SK-N-SH (cell line): Measurements from ENCODE around the gene NUP50. TPM values are rescaled to one million over a fixed set of nuclear protein-coding genes. Genes with fewer than 3 reads are reported as not detected.

Experiments
- CTCF ChIA-PET: fragments of 300-600, 350-600 bp; formaldehyde crosslinking; extraction: SDS; loops from one replicate; lab custom pipeline; 2021; lab: Yijun Ruan, JAX
- POLR2A ChIA-PET: fragments of 350-600 bp; sonication (Branson Sonifier 250); formaldehyde crosslinking; extraction: SDS; loops from one replicate; lab custom pipeline; 2020; ENCODE audit warnings: antibody characterized with exemption, inconsistent platforms; lab: Yijun Ruan, JAX
- DNase-seq: peaks from one replicate; pipeline ENCODE4 v3.0.0; 2012
- H2AFZ ChIP-seq: fragments of 200-600 bp; sonication (generic); 2 replicates; pipeline ENCODE4 v1.8.1; 2016; ENCODE audit warnings: antibody characterized with exemption, mild to moderate bottlenecking, low read depth
- H3F3A ChIP-seq: fragments of 200-600 bp; sonication (generic); replicated peaks from 2 replicates; pipeline ENCODE3; 2016; ENCODE audit warnings: antibody characterized with exemption, mild to moderate bottlenecking; ENCODE audit not compliant: insufficient read depth
- H3K27ac ChIP-seq, 2 experiments: fragments of 200-500 bp in 1 of 2; fragments of 200-600 bp in 1 of 2; sonication (Bioruptor generic) in 1 of 2; sonication (generic), shearing (Covaris generic) in 1 of 2; 2 replicates each; pipeline versions ENCODE4 v1.5.1 to v1.6.1; 2014 to 2016; ENCODE audit warnings: low read depth in 2 of 2, inconsistent platforms in 1 of 2, low read length in 1 of 2, mild to moderate bottlenecking in 1 of 2, mixed read lengths in 1 of 2
- H3K27me3 ChIP-seq: fragments of 200-600 bp; sonication (generic), shearing (Covaris generic); 2 replicates; pipeline ENCODE4 v1.6.1; 2016; ENCODE audit warnings: mixed run types; ENCODE audit not compliant: insufficient read depth
- H3K36me3 ChIP-seq, 2 experiments: fragments of 200-500 bp in 1 of 2; fragments of 200-600 bp in 1 of 2; sonication (Bioruptor generic) in 1 of 2; sonication (generic) in 1 of 2; replicated peaks in 1 of 2; 2 replicates each; pipeline versions ENCODE3 to v1.5.1; 2014 to 2016; ENCODE audit warnings: low read length in 1 of 2, mild to moderate bottlenecking in 1 of 2; ENCODE audit not compliant: insufficient read depth in 2 of 2, control insufficient read depth in 1 of 2
- H3K4me1 ChIP-seq, 2 experiments: fragments of 200-500 bp in 1 of 2; fragments of 200-600 bp in 1 of 2; sonication (Bioruptor generic) in 1 of 2; sonication (generic), shearing (Covaris generic) in 1 of 2; 2 replicates each; pipeline versions ENCODE4 v1.5.1 to v1.6.1; 2014 to 2016; ENCODE audit warnings: low read depth in 1 of 2, low read length in 1 of 2, mixed run types in 1 of 2; ENCODE audit not compliant: insufficient read depth in 2 of 2, control insufficient read depth in 1 of 2
- H3K4me2 ChIP-seq: fragments of 200-600 bp; sonication (generic), shearing (Covaris generic); 2 replicates; pipeline ENCODE4 v1.6.1; 2017; ENCODE audit warnings: mixed run types
- H3K4me3 ChIP-seq, 2 experiments: fragments of 200-500 bp in 1 of 2; fragments of 200-600 bp in 1 of 2; sonication (Bioruptor generic) in 1 of 2; sonication (generic), shearing (Covaris generic) in 1 of 2; 2 replicates each; pipeline versions ENCODE4 v1.5.1 to v1.8.1; 2014 to 2016; ENCODE audit warnings: low read depth in 2 of 2, inconsistent platforms in 1 of 2, low read length in 1 of 2, mild to moderate bottlenecking in 1 of 2, mixed read lengths in 1 of 2, moderate library complexity in 1 of 2
- H3K79me2 ChIP-seq: fragments of 200-600 bp; sonication (generic); 2 replicates; pipeline ENCODE4 v1.8.1; 2017; ENCODE audit warnings: mild to moderate bottlenecking; ENCODE audit not compliant: insufficient read depth
- H3K9ac ChIP-seq: fragments of 200-600 bp; sonication (generic); 2 replicates; pipeline ENCODE4 v1.6.1; 2017; ENCODE audit warnings: mixed run types
- H3K9me2 ChIP-seq: fragments of 200-600 bp; sonication (generic); 2 replicates; pipeline ENCODE4 v1.6.1; 2017; ENCODE audit warnings: mixed run types
- H3K9me3 ChIP-seq: fragments of 200-600 bp; sonication (generic); 2 replicates; pipeline ENCODE4 v1.6.1; 2017; ENCODE audit warnings: mixed run types, mild to moderate bottlenecking, moderate library complexity
- H4K20me1 ChIP-seq: fragments of 200-600 bp; sonication (generic); 2 replicates; pipeline ENCODE4 v1.6.1; 2017; ENCODE audit warnings: mild to moderate bottlenecking, mixed run types; ENCODE audit not compliant: insufficient read depth
- CHD2 ChIP-seq: fragments of 150-350 bp; IDR thresholded peaks from 2 replicates; pipeline ENCODE4 v1.6.1; 2018; ENCODE audit warnings: low read length; ENCODE audit not compliant: partially characterized antibody
- ELF1 ChIP-seq: IDR thresholded peaks from 2 replicates; pipeline ENCODE4 v1.4.0; 2012
- EP300 ChIP-seq, 2 experiments: IDR thresholded peaks; 2 replicates each; pipeline versions ENCODE4 v1.4.0 to v1.6.1; 2012; ENCODE audit warnings: borderline replicate concordance in 1 of 2, low read depth in 1 of 2, low read length in 1 of 2
- EZH2phosphoT487 ChIP-seq: fragments of 200-600 bp; sonication (generic); IDR thresholded peaks from 2 replicates; pipeline ENCODE4 v1.6.1; 2017; ENCODE audit warnings: low read depth, mixed run types, mild to moderate bottlenecking, antibody characterized with exemption, moderate library complexity, borderline replicate concordance
- FOSL2 ChIP-seq: IDR thresholded peaks from 2 replicates; pipeline ENCODE4 v1.4.0; 2012; ENCODE audit warnings: low read depth, mild to moderate bottlenecking, moderate library complexity, borderline replicate concordance
- FOXJ3 ChIP-seq: sonication (generic); formaldehyde crosslinking; IDR thresholded peaks from 2 replicates; pipeline ENCODE4 v1.5.1; 2020; ENCODE audit warnings: mild to moderate bottlenecking, missing genetic modification reagents
- FOXM1 ChIP-seq: IDR thresholded peaks from 2 replicates; pipeline ENCODE4 v1.4.0; 2012; ENCODE audit warnings: low read depth, mild to moderate bottlenecking
- GABPA ChIP-seq: IDR thresholded peaks from 2 replicates; pipeline ENCODE4 v1.4.0; 2012; ENCODE audit warnings: low read depth, mild to moderate bottlenecking
- JUND ChIP-seq: IDR thresholded peaks from 2 replicates; pipeline ENCODE4 v1.4.0; 2012
- MAX ChIP-seq: IDR thresholded peaks from 2 replicates; pipeline ENCODE4 v1.4.0; 2012; ENCODE audit warnings: low read depth
- MEF2A ChIP-seq: IDR thresholded peaks from 2 replicates; pipeline ENCODE4 v1.4.0; 2012; ENCODE audit warnings: low read depth, borderline replicate concordance
- MXI1 ChIP-seq: IDR thresholded peaks from 2 replicates; pipeline ENCODE4 v1.6.1; 2012; ENCODE audit warnings: mild to moderate bottlenecking, low read depth, low read length, improper control_type of control experiment
- NFIC ChIP-seq: IDR thresholded peaks from 2 replicates; pipeline ENCODE4 v1.4.0; 2012; ENCODE audit warnings: borderline replicate concordance
- PBX3 ChIP-seq: IDR thresholded peaks from 2 replicates; pipeline ENCODE4; 2012
- POLR2AphosphoS5 ChIP-seq: IDR thresholded peaks from 2 replicates; pipeline ENCODE4 v1.6.1; 2012; ENCODE audit warnings: low read depth, low read length
- RCOR1 ChIP-seq: fragments of 150-350 bp; IDR thresholded peaks from 2 replicates; pipeline ENCODE4 v1.6.1; 2017; ENCODE audit warnings: antibody characterized with exemption, low read length
- REST ChIP-seq: IDR thresholded peaks from 2 replicates; pipeline ENCODE4 v1.6.1; 2012; ENCODE audit warnings: mild to moderate bottlenecking, low read depth, low read length, moderate library complexity
- SIN3A ChIP-seq: IDR thresholded peaks from 2 replicates; pipeline ENCODE4 v1.6.1; 2012; ENCODE audit warnings: low read depth, mild to moderate bottlenecking, low read length, moderate library complexity, borderline replicate concordance
- TAF1 ChIP-seq: IDR thresholded peaks from 2 replicates; pipeline ENCODE4 v1.6.1; 2012; ENCODE audit warnings: low read depth, mild to moderate bottlenecking, low read length, moderate library complexity, borderline replicate concordance
- TCF12 ChIP-seq: IDR thresholded peaks from 2 replicates; pipeline ENCODE4 v1.4.0; 2012
- USF2 ChIP-seq: fragments of 150-350 bp; IDR thresholded peaks from 2 replicates; pipeline ENCODE4 v1.6.1; 2017; ENCODE audit warnings: antibody characterized with exemption, low read length, low read depth, borderline replicate concordance
- YY1 ChIP-seq: IDR thresholded peaks from 2 replicates; pipeline ENCODE4 v1.4.0; 2012; ENCODE audit warnings: low read depth, mild to moderate bottlenecking
- WGBS: methylation state at CpG from one replicate; pipeline ENCODE4 v1.1.6; 2017; ENCODE audit warnings: low lambda C conversion rate; 5-methylcytosine and 5-hydroxymethylcytosine counted together
- polyA plus RNA-seq, 3 experiments: library from polyadenylated mRNA; depleted of rRNA; stranded (reverse); fragments of >200 nt; gene quantifications; 2 replicates each; pipeline ENCODE4 v1.2.3, GENCODE V29; 2012

NUP50 gene
- polyA plus RNA-seq, 1 of the 3 experiments (the other 2 are of a cell fraction): 4.7 TPM

- WGBS: 50% methylated on average over 2 of the region's 2 CpGs
- Histone ChIP-seq H3K36me3 (peaks cover 10 to 19% of the 10 kb centered on the region in 2 experiments), H3K9me2 (no peaks in the 10 kb centered on the region), H2AFZ (no peak overlapping the region), H3K27me3 (no peaks in the 10 kb centered on the region), H3K9me3 (no peaks in the 10 kb centered on the region), H3F3A (no peaks in the 10 kb centered on the region), H3K79me2 (0 out of 2 replicates have a peak, but pooled peaks cover 5% of the 10 kb centered on the region), H3K4me1 (peaks cover 0 to 3% of the 10 kb centered on the region in 2 experiments; a peak in 2 of 4 replicates), H3K4me2 (no peak overlapping the region), H4K20me1 (no peaks in the 10 kb centered on the region), H3K9ac (no peak overlapping the region), H3K4me3 (no peak overlapping the region), H3K27ac (no peak overlapping the region)
- TF ChIP-seq ELF1: no peak
- no peak for TF ChIP-seq EP300 (IDR thresholded peaks at IDR 0.05; ENCODE audit: borderline replicate concordance in 1 of 2, low read depth in 1 of 2, low read length in 1 of 2)
- no peak for TF ChIP-seq JUND
- no peak for TF ChIP-seq RCOR1
- no peak for TF ChIP-seq YY1
- TF ChIP-seq FOSL2: no peak
- no peak for TF ChIP-seq TAF1
- no peak for TF ChIP-seq USF2
- CTCF ChIA-PET: interaction anchor here (1.0 to 1.4 kb wide), 2 partner anchors 10 to 14 kb away, joined by 5 read pairs; partner anchors contain the start of gene NUP50
- no peak for DNase-seq
- POLR2A ChIA-PET: no interaction called here
Observed at GRCh38 chr22:45150139-45150538, 13.6 kb upstream of the NUP50 start.

GRCh38 chr22:45151503-45151902, 12.2 kb upstream of the NUP50 start:
- H3K9me3 ChIP-seq: no peaks in the 10 kb centered on the region
- POLR2A ChIA-PET: no interaction called here
- no peak for TF ChIP-seq NFIC
- TF ChIP-seq FOSL2: no peak
- no peak for TF ChIP-seq GABPA
- no peak for TF ChIP-seq CHD2
- no peak for TF ChIP-seq EZH2phosphoT487
- no peak for TF ChIP-seq MXI1
- no peak for TF ChIP-seq JUND
- no peak for TF ChIP-seq FOXM1
- no peak for TF ChIP-seq SIN3A
- no peak for TF ChIP-seq POLR2AphosphoS5
- no peak for TF ChIP-seq MEF2A
- no peak for TF ChIP-seq TCF12
- no peak for TF ChIP-seq USF2
- no peak for TF ChIP-seq ELF1
- TF ChIP-seq FOXJ3 (CRISPR knock-in tag): no peak
- TF ChIP-seq MAX: no peak
- TF ChIP-seq PBX3: no peak
- no peak for TF ChIP-seq REST
- TF ChIP-seq, all 33 proteins: peak for 0
- CTCF ChIA-PET: no interaction called here
- no peak overlapping the region for H3K9ac ChIP-seq
- peaks cover 10 to 23% of the 10 kb centered on the region in 2 experiments for H3K36me3 ChIP-seq
- no peaks in the 10 kb centered on the region for H3K27me3 ChIP-seq
- H3F3A ChIP-seq: no peaks in the 10 kb centered on the region
- H2AFZ ChIP-seq: no peak overlapping the region
- H3K27ac ChIP-seq: no peak overlapping the region
- WGBS: over 99% methylated on average over 6 of the region's 6 CpGs
- no peak for DNase-seq
- no peak overlapping the region for H3K4me2 ChIP-seq
- peaks cover 0 to 10% of the 10 kb centered on the region in 2 experiments; a peak in 2 of 4 replicates for H3K4me1 ChIP-seq
- H4K20me1 ChIP-seq: no peaks in the 10 kb centered on the region
- H3K9me2 ChIP-seq: no peaks in the 10 kb centered on the region
- 0 out of 2 replicates have a peak, but pooled peaks cover 5% of the 10 kb centered on the region for H3K79me2 ChIP-seq
- H3K4me3 ChIP-seq: no peak overlapping the region
